ENCODE data around the gene PIGV.

- TF ChIP-seq CTCF (IDR thresholded peaks at IDR 0.05; ENCODE audit: insufficient read depth, low read length, poor library complexity, severe bottlenecking), result no peak
- TF ChIP-seq EZH2phosphoT487 (conservative IDR thresholded peaks at IDR 0.05; ENCODE audit: low read length), result no peak
These were observed 41.6 kb downstream of the PIGV start for GRCh38 chr1:26829184-26829911.
